K562 (cell line): ENCODE results near the gene HOOK1. TPM values are rescaled to one million over a fixed set of nuclear protein-coding genes. Genes with fewer than 3 reads are reported as not detected.

Experiments
- ATAC-seq: fragments of 200-7000 bp; cut with Tn5 transposase; 3 replicates; pipeline ENCODE4 v1.9.1; 2020; ENCODE audit warnings: moderate library complexity
- BruUV-seq: library from RNA; stranded (reverse); fragments of 400-500 nt; replicated peaks from 2 replicates; lab custom pipeline; 2021; lab: Mats Ljungman, UMichigan
- CTCF ChIA-PET: fragments of 300-600 bp; formaldehyde crosslinking; extraction: SDS; loops from one replicate; lab custom pipeline; 2021; ENCODE audit warnings: low intra/inter-chr PET ratio; lab: Yijun Ruan, JAX
- POLR2A ChIA-PET: fragments of 300-600, 350-650 bp; sonication (Branson Sonifier 250); formaldehyde crosslinking; extraction: SDS; loops from one replicate; lab custom pipeline; 2021; ENCODE audit warnings: antibody characterized with exemption, inconsistent platforms; lab: Yijun Ruan, JAX
- DNase-seq, 4 experiments: peaks; one replicate each; pipeline versions ENCODE4 v3.0.0 to v3.0.0-alpha.2; 2011 to 2018; ENCODE audit warnings: low spot score in 3 of 4, mixed read lengths in 3 of 4; ENCODE audit errors: extremely low read depth in 1 of 4
- FAIRE-seq: peaks from 2 replicates; lab custom pipeline; 2011; peaks lifted over from hg19 to GRCh38; lab: Jason Lieb, UNC
- H2AFZ ChIP-seq: 2 replicates; pipeline ENCODE4 v1.6.0; 2011; ENCODE audit warnings: low read depth, low read length, control low read depth, inconsistent platforms
- H3K27ac ChIP-seq: fragments of 200-600 bp; 3 replicates; pipeline ENCODE4 v1.8.0; 2011; ENCODE audit warnings: low read depth, mild to moderate bottlenecking, control low read depth, inconsistent platforms, low read length, moderate library complexity, mixed read lengths; ENCODE audit errors: extremely low read depth
- H3K27me3 ChIP-seq, 2 experiments: fragments of 300-600 bp in 1 of 2; 2 replicates in 1 of 2; 3 replicates in 1 of 2; pipeline versions ENCODE4 v1.6.0 to v1.8.0; 2011; ENCODE audit warnings: inconsistent platforms in 2 of 2, low read length in 2 of 2, mild to moderate bottlenecking in 1 of 2, mixed read lengths in 1 of 2, moderate library complexity in 1 of 2; ENCODE audit not compliant: control insufficient read depth in 2 of 2, insufficient read depth in 2 of 2
- H3K36me3 ChIP-seq: fragments of 300-600 bp; 3 replicates; pipeline ENCODE4 v1.8.0; 2011; ENCODE audit warnings: mild to moderate bottlenecking, low read length, inconsistent platforms; ENCODE audit not compliant: control insufficient read depth, insufficient read depth
- H3K4me1 ChIP-seq, 2 experiments: fragments of 200-600 bp in 1 of 2; replicated peaks in 1 of 2; 2 replicates in 1 of 2; 3 replicates in 1 of 2; pipeline versions ENCODE4 v1.5.1 to v1.8.0; 2011; ENCODE audit warnings: inconsistent platforms in 2 of 2, low read length in 2 of 2, mild to moderate bottlenecking in 1 of 2, mixed read lengths in 1 of 2, moderate library complexity in 1 of 2; ENCODE audit not compliant: control insufficient read depth in 2 of 2, insufficient read depth in 2 of 2
- H3K4me2 ChIP-seq: 2 replicates; pipeline ENCODE4 v1.6.1; 2011; ENCODE audit warnings: low read length, control low read depth, inconsistent platforms, mixed read lengths; ENCODE audit not compliant: insufficient read depth
- H3K4me3 ChIP-seq: fragments of 200-600 bp; sonication (generic), shearing (Covaris generic); 2 replicates; pipeline ENCODE4 v1.5.1; 2016; ENCODE audit warnings: control low read depth, inconsistent platforms
- H3K79me2 ChIP-seq: fragments of 200-600 bp; 3 replicates; pipeline ENCODE4 v1.8.0; 2011; ENCODE audit warnings: low read length, inconsistent platforms; ENCODE audit not compliant: control insufficient read depth, insufficient read depth
- H3K9ac ChIP-seq, 2 experiments: 2 replicates each; pipeline versions ENCODE4 v1.6.0 to v1.6.1; 2011; ENCODE audit warnings: low read depth in 2 of 2, low read length in 2 of 2, control low read depth in 1 of 2, inconsistent platforms in 1 of 2, mild to moderate bottlenecking in 1 of 2, mixed read lengths in 1 of 2; ENCODE audit not compliant: insufficient read depth in 1 of 2
- H3K9me1 ChIP-seq: one replicate; pipeline ENCODE4 v1.6.0; 2011; ENCODE audit warnings: inconsistent platforms, mild to moderate bottlenecking, low read length, moderate library complexity; ENCODE audit not compliant: control insufficient read depth, insufficient read depth
- H3K9me3 ChIP-seq: replicated peaks from 2 replicates; pipeline ENCODE4 v1.5.1; 2011; ENCODE audit warnings: low read depth, low read length, inconsistent platforms; ENCODE audit not compliant: control insufficient read depth, insufficient read depth
- H4K20me1 ChIP-seq: replicated peaks from 2 replicates; pipeline ENCODE4 v1.6.1; 2011; ENCODE audit warnings: low read length, inconsistent platforms, mixed read lengths; ENCODE audit not compliant: control insufficient read depth, insufficient read depth
- MED1 ChIP-seq: sonication (generic); formaldehyde crosslinking; IDR thresholded peaks from 2 replicates; pipeline ENCODE4 v1.8.1; 2023; ENCODE audit warnings: missing genetic modification reagents, borderline replicate concordance
- NFXL1 ChIP-seq: fragments of 450-650 bp; formaldehyde crosslinking; IDR thresholded peaks from 2 replicates; pipeline ENCODE4 v1.4.0; 2021; ENCODE audit warnings: mild to moderate bottlenecking
- NONO ChIP-seq, 2 experiments: fragments of 200-400 bp in 1 of 2; fragments of 450-650 bp in 1 of 2; formaldehyde crosslinking in 1 of 2; IDR thresholded peaks; 2 replicates each; pipeline ENCODE4 v1.6.1; 2017; ENCODE audit warnings: low read depth in 2 of 2, mild to moderate bottlenecking in 2 of 2, moderate library complexity in 2 of 2, low read length in 1 of 2
- POLR2G ChIP-seq: fragments of 200-400 bp; formaldehyde crosslinking; IDR thresholded peaks from 2 replicates; pipeline ENCODE4 v1.6.1; 2017; ENCODE audit warnings: low read depth, mild to moderate bottlenecking, antibody characterized with exemption, low read length, moderate library complexity
- ZBTB34 ChIP-seq: fragments of 250-450 bp; sonication (Bioruptor Pico); IDR thresholded peaks from 2 replicates; pipeline ENCODE4 v1.8.0; 2021; ENCODE audit warnings: mild to moderate bottlenecking, moderate library complexity
- ZNF253 ChIP-seq: fragments of 250-450 bp; sonication (Bioruptor Pico); conservative IDR thresholded peaks from 2 replicates; pipeline ENCODE4 v1.6.1; 2021; ENCODE audit warnings: mild to moderate bottlenecking
- ZNF445 ChIP-seq: fragments of 250-450 bp; sonication (Bioruptor Pico); IDR thresholded peaks from 2 replicates; pipeline ENCODE4 v1.4.0; 2020; ENCODE audit warnings: low read depth, mild to moderate bottlenecking, moderate library complexity
- WGBS: fragments of 100-300 bp; shearing (Covaris generic); methylation state at CpG from one replicate; pipeline ENCODE4 v1.1.6; 2016; ENCODE audit warnings: low coverage, mixed read lengths; ENCODE audit not compliant: insufficient coverage; ENCODE audit errors: missing lambda C conversion rate; 5-methylcytosine and 5-hydroxymethylcytosine counted together
- in situ Hi-C: fragments of 300-500 bp; cut with MboI; formaldehyde crosslinking; loops from 4 replicates; pipeline ENCODE4 v1.15.0; 2018; ENCODE audit warnings: inconsistent platforms, mixed read lengths
- intact Hi-C: fragments of 100-400 bp; cut with micrococcal nuclease; formaldehyde crosslinking; loops from 2 replicates; pipeline ENCODE4 v1.14.2; 2022
- polyA plus RNA-seq, 8 experiments: library from polyadenylated mRNA; depleted of rRNA in 4 of 8; stranded (reverse) in 5 of 8; unstranded in 3 of 8; fragments of >200 nt; fragmentation: Nextera tagmentation in 2 of 8; fragmentation: Illumina TruSeq in 1 of 8; extraction: Ambion mirVana in 2 of 8; extraction: Trizol in 1 of 8; gene quantifications; 2 replicates each; pipeline versions ENCODE4 v1.2.1 to v1.2.3, GENCODE V29; 2011 to 2014; ENCODE audit warnings: inconsistent platforms in 1 of 8, missing spikeins in 1 of 8
- total RNA-seq, 7 experiments: library from RNA; depleted of rRNA in 6 of 7; stranded (reverse); fragments of >200 nt in 6 of 7; fragmentation: Illumina TruSeq in 2 of 7; extraction: Trizol in 2 of 7; gene quantifications; 2 replicates each; pipeline versions ENCODE4 v1.2.1 to v1.2.3, GENCODE V29; 2011 to 2021; ENCODE audit warnings: low replicate concordance in 1 of 7

The HOOK1 gene
- total and polyA plus RNA-seq, 9 of the 15 experiments (the other 6 are each of a cell fraction or from before 2014, with no cell fraction given): 0.11 to 0.18 TPM; not detected in 7

- DNase-seq: no peak
- Histone ChIP-seq H3K4me3 (no peak overlapping the region), H3K36me3 (no peaks in the 10 kb centered on the region), H3K4me1 (no peaks in the 10 kb centered on the region), H3K9me3 (no peaks in the 10 kb centered on the region), H3K9ac (no peak overlapping the region), H3K9me1 (no peaks in the 10 kb centered on the region), H3K27me3 (no peaks in the 10 kb centered on the region), H4K20me1 (no peaks in the 10 kb centered on the region), H2AFZ (no peak overlapping the region), H3K4me2 (no peak overlapping the region), H3K79me2 (no peaks in the 10 kb centered on the region), H3K27ac (no peak overlapping the region)
- CTCF ChIA-PET: no interaction called here
- FAIRE-seq: no peak
- no peak for TF ChIP-seq ZNF253 (CRISPR knock-in tag)
- no peak for TF ChIP-seq MED1 (CRISPR knock-in tag)
- TF ChIP-seq NFXL1 (CRISPR knock-in tag): no peak
- TF ChIP-seq ZNF445: no peak
- TF ChIP-seq NONO (IDR thresholded peaks at IDR 0.05; ENCODE audit: low read depth in 2 of 2, low read length in 1 of 2): no peak
- TF ChIP-seq ZBTB34: no peak
- TF ChIP-seq POLR2G: no peak
- ATAC-seq: no peak
- in situ Hi-C loops (no loop called here), intact Hi-C loops (no loop called here)
- BruUV-seq: no TSS peak
- 0% methylated on average over 3 of the region's 3 CpGs for WGBS
- POLR2A ChIA-PET: no interaction called here
These were observed 31.6 kb downstream of the HOOK1 start for GRCh38 chr1:59846209-59846894.
